Lower leg skin (tissue), 4 donors: ENCODE results near the gene LYRM9. TPM values are rescaled to one million over a fixed set of nuclear protein-coding genes. Genes with fewer than 3 reads are reported as not detected.
A peak's percentile ranks its signal among the peaks of the same experiment; 100 is the strongest.

Experiments
- DNase-seq, 2 donors: peaks; one replicate each; pipeline ENCODE4 v3.0.0-alpha.2; 2019; ENCODE audit warnings: low spot score in 2 of 2
- H3K4me3 ChIP-seq: fragments of 200-600 bp; sonication (generic); 2 replicates; pipeline ENCODE4 v1.5.1; 2017; ENCODE audit warnings: mild to moderate bottlenecking, low read depth; ENCODE audit not compliant: poor library complexity, severe bottlenecking
- POLR2A ChIP-seq, 2 donors: fragments of 450-650 bp; IDR thresholded peaks; one replicate each; pipeline ENCODE4 v1.6.1; 2016 to 2017; ENCODE audit warnings: antibody characterized with exemption in 2 of 2, mild to moderate bottlenecking in 1 of 2, moderate library complexity in 1 of 2
- WGBS, 2 donors: methylation state at CpG; one replicate each; pipeline ENCODE4 v1.1.5; 2018; 5-methylcytosine and 5-hydroxymethylcytosine counted together
- intact Hi-C: fragments of 100-400 bp; cut with DNase I; formaldehyde crosslinking; loops from one replicate; pipeline ENCODE4 v1.15.0; 2023; ENCODE audit warnings: low total_unique reads
- total RNA-seq, 4 donors: library from RNA; depleted of rRNA; stranded (reverse); fragments of >200 nt; gene quantifications; one replicate each; pipeline ENCODE4 v1.1.0, GENCODE V29; 2016
- TF ChIP-seq, protein P1 (sequence below), 3 donors: fragments of 450-650 bp; IDR thresholded peaks; one replicate each; pipeline ENCODE4 v1.5.1; 2016; ENCODE audit warnings: antibody characterized with exemption in 3 of 3, mild to moderate bottlenecking in 3 of 3, moderate library complexity in 2 of 3

LYRM9 gene
- total RNA-seq, 4 donors from 2014 or later: 5.5 to 23.4 (median 22.8) TPM

DNA sequence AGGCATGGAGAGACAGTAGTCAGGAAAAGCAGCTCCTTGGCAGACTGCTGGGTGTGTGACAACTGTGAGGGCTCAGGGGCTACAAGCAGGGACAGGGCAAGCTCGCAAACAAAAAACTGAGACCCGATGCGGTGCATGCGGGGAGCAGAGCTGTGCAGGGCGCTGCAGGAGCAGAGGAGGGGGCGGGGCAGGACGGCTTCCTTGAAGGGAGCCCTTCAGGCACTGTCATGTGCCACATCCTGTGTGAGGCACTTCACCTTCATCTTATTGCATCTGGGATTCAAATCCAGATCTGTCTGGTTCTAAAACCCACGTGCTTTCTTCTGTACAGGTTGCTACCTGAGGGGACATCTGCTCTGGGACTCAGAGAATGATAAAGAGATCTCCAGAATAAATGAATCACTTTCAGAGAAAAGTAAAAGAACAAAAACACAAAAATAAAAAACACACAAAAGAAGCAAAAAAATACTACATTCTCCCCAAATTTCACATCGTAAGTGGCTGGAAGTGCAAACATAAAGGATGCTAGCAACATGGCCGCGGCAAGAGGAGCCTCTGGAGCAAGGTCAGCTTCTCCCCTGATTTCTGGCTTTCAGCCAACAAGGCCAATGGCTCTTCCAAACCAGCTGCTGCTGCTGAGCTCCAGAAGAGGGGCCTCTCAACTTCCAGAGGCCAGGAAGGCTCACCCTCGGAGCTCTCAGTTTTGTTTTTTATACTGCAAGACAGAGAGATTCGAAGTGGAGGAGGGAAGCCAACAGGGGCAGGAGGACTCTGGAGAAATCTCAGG, 14.2 kb downstream of the LYRM9 start:
- intact Hi-C loops: loop anchor here (1.0 to 5.0 kb wide), 2 partner anchors 72 to 120 kb away; no protein-coding TSS in a partner anchor

DNA sequence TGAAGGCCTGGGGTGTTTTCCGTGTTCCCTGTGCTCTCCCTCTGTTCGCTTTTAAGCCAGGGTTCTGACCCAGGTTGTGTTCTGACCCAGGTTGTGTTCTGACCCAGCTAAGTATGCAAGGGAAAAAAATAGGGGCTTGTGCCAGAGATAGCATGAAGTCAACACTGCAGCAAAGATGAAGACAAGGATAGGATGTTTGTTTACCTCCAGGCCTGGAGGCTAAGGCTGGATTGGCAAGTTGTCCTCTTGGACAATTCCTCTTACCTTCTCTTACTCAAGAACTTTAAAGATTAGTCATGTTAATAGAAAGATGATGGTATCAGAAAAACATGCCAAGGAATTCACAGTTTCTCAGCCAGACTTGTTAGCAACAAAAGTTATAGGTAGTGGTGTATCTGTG, 19.4 kb downstream of the LYRM9 start:
- intact Hi-C loops: no loop called here
- WGBS, 2 donors: 72 to 82% methylated on average over 2 of the region's 2 CpGs
- no peak for TF ChIP-seq POLR2A (IDR thresholded peaks at IDR 0.05)
- TF ChIP-seq, protein P1, sequence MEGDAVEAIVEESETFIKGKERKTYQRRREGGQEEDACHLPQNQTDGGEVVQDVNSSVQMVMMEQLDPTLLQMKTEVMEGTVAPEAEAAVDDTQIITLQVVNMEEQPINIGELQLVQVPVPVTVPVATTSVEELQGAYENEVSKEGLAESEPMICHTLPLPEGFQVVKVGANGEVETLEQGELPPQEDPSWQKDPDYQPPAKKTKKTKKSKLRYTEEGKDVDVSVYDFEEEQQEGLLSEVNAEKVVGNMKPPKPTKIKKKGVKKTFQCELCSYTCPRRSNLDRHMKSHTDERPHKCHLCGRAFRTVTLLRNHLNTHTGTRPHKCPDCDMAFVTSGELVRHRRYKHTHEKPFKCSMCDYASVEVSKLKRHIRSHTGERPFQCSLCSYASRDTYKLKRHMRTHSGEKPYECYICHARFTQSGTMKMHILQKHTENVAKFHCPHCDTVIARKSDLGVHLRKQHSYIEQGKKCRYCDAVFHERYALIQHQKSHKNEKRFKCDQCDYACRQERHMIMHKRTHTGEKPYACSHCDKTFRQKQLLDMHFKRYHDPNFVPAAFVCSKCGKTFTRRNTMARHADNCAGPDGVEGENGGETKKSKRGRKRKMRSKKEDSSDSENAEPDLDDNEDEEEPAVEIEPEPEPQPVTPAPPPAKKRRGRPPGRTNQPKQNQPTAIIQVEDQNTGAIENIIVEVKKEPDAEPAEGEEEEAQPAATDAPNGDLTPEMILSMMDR (IDR thresholded peaks at IDR 0.05): no peak
- peak in 1 of 2 donors; percentile 34 for DNase-seq
- H3K4me3 ChIP-seq: no peak overlapping the region

More for the DNA sequence above, 14.2 kb downstream of the LYRM9 start:
- 86 to 91% methylated on average over 13 of the region's 13 CpGs for WGBS, 2 donors
- TF ChIP-seq, protein P1 (IDR thresholded peaks at IDR 0.05): no peak
- TF ChIP-seq POLR2A (IDR thresholded peaks at IDR 0.05): no peak
- H3K4me3 ChIP-seq: no peak overlapping the region
- DNase-seq: no peak

DNA sequence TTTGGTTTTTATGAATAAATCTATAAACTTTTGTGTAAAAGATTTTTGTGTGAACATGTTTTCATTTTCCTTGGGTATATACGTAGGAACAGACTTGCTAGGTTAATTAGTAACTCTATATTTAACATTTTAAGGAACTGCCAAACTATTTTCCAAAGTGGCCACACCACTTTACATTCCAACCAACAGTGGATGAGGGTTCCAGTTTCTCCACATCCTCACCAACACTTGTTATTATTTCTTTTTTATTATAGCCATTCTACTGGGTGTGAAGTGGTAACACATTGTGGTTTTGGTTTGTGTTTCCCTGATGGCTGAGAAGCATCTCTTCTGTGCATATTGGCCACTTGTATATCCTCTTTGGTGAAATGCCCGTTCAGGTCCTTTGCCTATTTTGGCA, 20.0 kb downstream of the LYRM9 start:
- 75 to 78% methylated on average over 2 of the region's 2 CpGs for WGBS, 2 donors
- H3K4me3 ChIP-seq: no peak overlapping the region
- TF ChIP-seq, protein P1 (IDR thresholded peaks at IDR 0.05): no peak
- intact Hi-C loops: no loop called here
- no peak for DNase-seq

DNA sequence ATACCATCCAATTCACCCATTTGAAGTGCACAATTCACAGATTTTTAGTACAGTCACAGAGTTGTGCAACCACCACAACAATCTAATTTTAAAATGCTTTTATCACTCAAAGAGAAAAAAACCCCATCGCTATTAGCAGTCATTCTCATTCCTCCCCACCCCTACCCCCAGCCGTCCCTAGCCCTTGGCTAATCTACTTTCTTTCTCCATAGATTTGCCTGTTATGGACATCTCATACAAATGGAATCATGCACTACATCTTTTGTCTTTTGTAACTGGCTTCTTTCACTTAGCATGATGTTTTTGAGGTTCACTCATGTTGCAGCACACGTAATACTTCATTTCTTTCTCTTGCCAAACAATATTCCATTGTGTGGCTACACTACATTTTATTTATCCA, 20.4 kb downstream of the LYRM9 start:
- no peak overlapping the region for H3K4me3 ChIP-seq
- no peak for DNase-seq
- intact Hi-C loops: no loop called here
- WGBS, 2 donors: 95 to 97% methylated on average over 3 of the region's 3 CpGs
- TF ChIP-seq, protein P1 (IDR thresholded peaks at IDR 0.05): no peak
- TF ChIP-seq POLR2A (IDR thresholded peaks at IDR 0.05): no peak

DNA sequence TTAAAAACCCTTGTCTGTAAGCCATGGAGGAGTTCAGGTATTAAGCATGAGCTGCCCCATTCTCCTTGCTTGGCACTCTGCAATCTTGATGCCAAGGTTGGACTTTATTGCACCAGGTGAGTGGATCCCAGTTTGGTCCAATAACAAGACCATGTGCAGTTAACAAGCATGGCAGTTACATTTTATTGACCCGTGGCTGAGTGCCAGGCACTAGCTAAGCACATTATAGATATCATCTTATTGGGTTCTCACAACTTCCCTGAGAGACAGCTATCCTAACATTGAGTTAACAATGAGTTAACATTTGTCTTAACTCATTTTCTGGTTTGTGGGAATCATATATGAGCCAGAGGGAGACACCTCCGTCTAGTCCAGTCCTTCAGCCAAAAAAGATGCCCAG, 21.8 kb downstream of the LYRM9 start:
- no peak for DNase-seq
- intact Hi-C loops: no loop called here
- 39 to 54% methylated on average over 2 of the region's 2 CpGs for WGBS, 2 donors
- TF ChIP-seq, protein P1 (IDR thresholded peaks at IDR 0.05): no peak
- TF ChIP-seq POLR2A (IDR thresholded peaks at IDR 0.05): no peak
- no peak overlapping the region for H3K4me3 ChIP-seq
